Activated CD4-positive, alpha-beta T cell treated with anti-CD3 and anti-CD28 coated beads for 48 hours (primary cell): ENCODE measurements around the gene BAD.

Source experiments
- DNase-seq: peaks from one replicate; pipeline ENCODE4 v3.0.0-alpha.2; 2020

BAD gene

DNA sequence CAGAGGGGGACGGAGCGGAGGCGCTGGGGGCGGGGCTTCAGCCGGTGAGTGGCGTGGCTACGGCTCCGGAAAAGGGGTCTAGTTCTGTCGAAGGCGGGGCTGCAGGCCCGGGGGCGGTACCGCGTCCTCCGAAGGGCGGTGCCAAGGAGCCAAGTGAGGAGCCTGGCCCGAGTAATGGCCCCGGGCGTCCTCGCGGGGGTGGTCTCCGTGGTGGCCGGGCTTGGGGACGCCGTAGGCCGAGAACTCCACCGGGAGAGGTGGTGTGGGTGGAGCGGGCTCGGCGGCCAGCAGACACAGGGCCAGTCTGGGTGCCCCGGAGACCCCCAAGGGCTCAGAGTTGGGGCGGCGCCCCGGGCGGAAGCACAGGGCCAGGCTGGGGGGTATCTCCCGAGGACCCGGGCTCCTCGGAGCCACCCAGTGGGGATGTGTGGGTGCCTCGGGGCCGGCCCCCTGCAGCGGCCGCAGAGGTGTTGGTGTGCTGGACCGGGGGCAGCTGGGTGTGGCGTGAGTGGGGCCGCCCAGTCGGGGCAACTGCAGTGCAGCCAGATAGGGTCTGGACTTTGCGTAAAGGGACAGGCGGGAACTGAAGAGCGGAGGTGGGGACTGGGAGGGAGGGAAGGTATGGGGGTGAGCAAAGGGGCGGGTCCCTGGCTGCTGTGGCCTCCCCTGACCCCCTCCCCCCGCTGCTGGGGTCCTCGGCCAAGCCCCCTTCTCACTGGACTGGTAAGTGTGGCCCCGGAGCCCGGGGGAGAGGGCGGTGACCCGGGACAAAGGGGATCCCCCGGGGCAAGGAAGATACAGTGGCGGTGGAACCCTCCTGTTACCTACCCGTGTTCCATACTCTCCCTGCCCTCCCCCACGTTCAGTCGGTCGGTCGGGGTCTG lies 42.7 kb downstream of the BAD start:
- peak; percentile 43 for DNase-seq

DNA sequence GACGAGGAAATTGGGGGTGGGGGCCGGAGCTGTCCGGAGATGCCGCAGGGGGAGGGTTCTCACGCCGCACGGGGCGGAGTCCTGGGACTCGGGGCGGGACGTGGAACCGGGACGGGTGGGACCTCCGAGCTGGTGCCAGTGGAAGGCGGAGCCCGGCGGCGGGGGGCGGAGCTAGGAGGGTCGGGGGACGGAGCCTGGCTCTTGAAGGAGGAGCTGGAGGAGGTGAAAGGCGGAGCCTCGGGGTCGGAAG lies 43.3 kb downstream of the BAD start:
- DNase-seq = peak; percentile 100

DNA sequence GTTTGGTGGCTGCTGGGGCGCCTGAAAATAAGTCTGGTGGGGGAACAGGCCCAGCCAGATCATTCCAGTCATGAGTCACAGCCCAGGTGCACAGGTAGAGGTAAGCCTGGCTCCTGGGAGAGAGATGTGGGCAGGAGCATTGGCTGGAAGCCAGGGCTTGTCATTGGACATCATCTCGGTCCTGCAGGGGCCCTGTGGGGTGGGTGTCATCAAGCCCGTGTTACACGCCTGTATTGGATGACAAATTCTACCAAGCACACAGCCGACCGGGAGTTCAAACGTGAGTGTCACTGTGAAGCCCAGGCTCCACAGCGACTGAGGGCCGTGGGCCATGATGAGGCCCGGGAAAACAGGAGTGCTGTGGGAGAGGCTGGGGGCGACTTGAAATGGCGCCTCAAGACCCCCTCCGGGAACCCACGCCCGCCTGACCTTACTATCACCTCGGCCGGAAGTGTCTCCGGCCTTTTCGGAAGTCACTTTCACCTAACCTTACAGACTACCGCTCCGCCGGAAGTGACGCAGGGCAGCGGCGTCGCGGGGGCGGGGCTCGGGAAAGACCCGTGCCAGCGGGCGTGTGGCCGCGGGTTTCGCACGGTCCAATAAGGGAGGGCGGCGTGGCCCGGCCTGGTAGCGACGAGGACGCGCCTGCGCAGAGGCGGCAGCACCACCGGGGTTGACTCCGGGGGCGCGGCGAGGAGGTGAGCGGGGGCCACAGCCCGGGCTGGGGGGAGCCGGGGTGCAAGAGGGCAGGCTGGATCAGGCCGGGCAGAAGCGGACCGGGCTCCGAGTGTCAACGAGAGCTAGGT lies 43.8 kb downstream of the BAD start, which contains the start of gene FKBP2:
TSS of gene FKBP2 (plus strand) at position 661 of the 806 bp plus-strand sequence. CDS start 1,293 bp downstream, outside the sequence.
- peak; percentile 98 for DNase-seq

DNA sequence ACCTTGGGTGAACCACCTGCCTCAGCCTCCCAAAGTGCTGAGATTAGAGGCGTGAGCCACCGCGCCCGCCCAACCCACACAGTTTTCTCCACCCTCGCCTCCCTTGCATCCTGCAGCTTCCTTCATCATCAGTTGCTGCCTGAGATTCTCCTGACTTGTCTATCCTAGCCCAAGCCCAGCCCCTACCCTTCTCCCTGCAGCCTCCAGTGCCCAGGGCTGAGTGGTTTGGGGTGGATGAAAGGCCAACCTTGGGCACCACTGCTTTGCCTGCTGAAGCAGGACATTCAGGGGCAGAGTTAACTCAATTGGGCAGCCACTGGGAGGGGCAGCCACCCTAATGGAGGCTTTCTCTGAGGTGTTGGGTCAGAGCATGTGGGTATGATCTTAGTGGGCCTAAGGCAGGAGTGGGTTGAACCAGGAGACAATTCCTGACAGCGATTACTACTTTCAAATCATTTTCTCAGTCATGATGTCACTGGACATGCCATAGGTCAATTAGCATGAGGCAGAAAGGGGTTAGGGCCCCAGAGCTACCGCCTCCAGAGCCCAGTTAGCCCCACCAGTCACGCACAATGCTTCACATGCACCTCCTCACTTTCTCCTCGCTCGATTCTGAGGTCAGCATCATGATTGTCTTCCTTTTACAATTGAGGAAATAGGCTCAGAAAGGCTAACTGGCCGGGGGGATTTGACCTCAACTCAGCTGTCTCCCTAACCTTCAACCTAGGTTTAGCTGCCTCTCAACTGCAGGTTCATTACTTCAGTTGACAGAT lies 44.6 kb downstream of the BAD start:
- DNase-seq = peak; percentile 25

DNA sequence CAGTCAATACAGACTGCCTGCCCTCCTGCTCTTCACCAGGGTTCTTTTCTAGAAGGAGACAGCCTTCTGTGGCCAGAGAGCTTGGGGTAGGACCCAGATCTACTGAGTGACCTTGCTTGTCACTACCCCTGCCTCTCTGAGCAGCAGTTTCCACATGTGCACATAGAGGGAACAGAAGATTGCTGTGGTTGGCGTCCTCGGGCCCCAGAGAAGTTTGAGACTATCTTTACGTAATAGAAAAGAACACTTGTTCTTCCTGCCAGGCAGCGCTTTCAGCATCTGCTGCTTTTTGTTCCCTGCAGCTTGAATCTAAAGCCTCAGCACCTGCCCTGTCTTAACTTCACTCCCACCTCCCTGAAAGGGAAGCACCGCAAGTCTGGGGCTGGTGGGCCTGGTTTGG lies 45.5 kb downstream of the BAD start:
- no peak for DNase-seq

GRCh38 chr11:64238076-64238475 lies 46.4 kb downstream of the BAD start:
- no peak for DNase-seq

DNA sequence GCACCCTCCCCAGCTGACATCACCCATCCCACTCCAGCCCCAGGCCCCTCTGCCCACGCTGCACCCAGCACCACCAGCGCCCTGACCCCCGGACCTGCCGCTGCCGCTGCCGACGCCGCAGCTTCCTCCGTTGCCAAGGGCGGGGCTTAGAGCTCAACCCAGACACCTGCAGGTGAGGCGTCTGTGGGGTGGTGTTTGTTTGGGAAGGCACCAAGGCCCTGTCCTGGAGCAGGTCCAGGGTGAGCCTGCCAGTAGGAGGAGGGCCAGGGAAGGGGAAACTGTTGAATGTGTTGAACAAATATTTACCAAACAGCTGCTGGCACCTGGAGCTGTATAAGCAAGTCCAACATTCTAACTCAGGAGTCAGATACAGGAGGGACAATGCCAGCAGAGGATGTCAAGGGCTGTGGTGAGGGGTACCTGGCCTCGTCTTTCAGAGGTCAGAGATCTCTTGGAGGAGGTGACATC lies 46.9 kb downstream of the BAD start:
- no peak for DNase-seq

DNA sequence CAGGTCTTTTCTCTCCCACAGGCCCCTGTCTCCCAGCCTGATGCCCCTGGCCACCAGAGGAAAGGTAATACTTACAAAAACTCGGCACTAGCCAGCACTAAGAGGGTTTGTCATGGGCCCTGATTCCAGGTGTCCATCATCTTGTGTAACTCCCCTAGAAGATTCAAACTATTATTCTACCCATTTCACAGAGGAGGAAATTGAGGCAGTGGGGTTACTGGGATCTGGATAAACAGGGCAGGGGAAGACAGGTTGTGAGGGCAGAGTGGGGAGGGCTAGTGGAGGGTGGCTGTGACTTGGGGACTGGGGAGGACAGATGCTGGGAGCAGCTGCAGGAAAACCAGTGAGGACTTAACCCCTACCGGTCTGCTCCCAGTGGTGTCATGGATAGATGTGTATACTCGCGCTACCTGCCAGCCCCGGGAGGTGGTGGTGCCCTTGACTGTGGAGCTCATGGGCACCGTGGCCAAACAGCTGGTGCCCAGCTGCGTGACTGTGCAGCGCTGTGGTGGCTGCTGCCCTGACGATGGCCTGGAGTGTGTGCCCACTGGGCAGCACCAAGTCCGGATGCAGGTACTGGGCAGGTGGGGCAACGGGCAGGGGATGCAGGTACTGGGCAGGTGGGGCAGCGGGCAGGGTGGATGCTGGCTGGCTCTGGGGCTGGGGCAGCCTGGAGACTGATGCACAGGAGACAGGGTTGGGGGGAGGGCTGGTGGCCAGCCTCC lies 48.9 kb downstream of the BAD start:
- no peak for DNase-seq

DNA sequence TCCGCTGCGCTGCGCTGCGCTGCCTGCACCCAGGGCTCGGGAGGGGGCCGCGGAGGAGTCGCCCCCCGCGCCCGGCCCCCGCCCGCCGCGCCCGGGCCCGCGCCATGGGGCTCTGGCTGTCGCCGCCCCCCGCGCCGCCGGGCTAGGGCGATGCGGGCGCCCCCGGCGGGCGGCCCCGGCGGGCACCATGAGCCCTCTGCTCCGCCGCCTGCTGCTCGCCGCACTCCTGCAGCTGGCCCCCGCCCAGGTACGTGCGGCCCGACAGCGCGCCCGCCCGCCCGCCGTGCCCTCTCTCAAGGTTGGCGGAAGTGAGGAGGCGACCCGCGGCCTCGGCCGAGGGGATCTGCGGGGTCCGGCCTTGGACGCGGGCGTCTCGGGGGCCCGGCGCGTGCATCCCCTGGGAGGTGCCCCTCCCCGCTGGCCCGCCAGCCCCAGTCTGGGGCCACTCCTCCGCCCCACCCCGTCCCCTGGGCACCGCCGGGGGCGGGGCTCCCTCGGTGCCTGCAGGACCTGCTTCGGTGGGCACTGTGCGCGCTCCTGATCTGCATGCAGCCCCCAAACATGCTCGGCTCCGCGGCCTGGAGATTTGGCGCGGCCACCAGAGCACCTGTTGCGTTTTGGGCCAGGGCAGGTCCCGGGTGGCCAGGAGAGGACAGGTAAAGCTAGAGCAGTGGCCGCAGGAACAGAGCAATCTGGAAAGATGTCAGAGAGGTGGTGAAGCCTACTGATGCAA lies 49.7 kb downstream of the BAD start:
- peak; percentile 59 for DNase-seq

- DNase-seq = peak; percentile 68
Observed at GRCh38 chr11:64233913-64234586, 50.4 kb downstream of the BAD start, which contains the start of gene VEGFB. VEGFB (plus strand) TSS chr11:64234584; CDS start chr11:64234834, 250 bp downstream.

DNA sequence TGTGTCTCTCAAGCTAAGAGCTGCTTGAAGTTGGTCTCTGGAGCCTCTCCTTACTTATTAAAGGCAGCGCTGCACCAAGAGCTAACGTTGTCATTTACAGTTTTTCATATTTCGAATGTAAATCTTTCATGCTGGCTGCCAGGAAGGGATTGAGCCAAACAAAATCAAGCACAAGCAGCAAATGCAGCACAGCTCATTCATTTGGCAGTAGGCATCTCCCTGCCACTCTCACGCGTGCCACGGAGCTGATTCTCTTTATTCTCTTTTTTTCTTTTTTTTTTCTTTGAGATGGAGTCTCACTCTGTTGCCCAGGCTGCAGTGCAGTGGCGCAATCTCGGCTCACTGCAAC lies 51.5 kb downstream of the BAD start:
- no peak for DNase-seq

DNA sequence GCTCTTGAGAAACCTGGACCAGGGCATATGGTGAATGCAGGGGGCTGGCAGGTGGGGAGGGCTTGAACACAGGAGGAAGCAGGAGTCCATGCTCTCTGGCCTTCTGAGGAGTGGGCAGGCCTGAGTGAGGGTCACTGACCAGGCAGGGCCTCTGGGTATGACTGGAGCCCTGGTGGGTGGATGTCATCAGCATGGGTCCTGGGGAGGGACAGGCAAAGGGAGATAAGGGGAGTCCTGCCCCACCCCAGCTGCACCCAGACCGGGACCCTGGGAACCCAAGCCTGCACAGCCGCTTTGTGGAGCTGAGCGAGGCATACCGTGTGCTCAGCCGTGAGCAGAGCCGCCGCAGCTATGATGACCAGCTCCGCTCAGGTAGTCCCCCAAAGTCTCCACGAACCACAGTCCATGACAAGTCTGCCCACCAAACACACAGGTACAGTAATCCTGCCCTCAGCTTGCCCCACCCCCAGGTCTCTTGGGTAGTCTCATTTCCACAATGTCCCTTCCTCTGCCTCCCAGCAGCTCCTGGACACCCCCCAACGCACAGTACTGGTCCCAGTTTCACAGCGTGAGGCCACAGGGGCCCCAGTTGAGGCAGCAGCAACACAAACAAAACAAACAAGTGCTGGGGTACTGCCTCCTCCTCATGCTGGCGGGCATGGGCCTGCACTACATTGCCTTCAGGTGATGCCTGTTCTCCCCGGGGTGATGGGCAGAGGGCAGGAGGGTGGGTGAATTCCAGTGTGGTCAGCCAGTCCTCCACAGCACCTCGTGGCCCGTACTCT lies 52.1 kb downstream of the BAD start:
- no peak for DNase-seq

DNA sequence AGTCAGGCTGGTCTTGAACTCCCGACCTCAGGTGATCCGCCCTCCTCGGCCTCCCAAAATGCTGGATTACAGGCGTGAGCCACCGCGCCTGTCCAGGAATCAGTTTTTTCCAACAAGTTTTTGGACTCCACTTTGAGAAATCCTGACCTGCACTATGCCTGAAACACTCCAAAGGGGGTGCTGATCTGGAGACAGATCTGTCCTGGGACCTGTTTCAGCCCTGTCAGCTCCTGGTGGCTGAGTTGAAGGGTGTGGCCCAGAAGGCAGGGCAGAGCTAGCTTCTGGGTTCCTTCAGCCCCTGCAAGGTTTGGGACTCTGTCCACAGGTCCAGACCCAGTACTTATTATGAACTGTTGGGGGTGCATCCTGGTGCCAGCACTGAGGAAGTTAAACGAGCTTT lies 52.9 kb downstream of the BAD start:
- no peak for DNase-seq

DNA sequence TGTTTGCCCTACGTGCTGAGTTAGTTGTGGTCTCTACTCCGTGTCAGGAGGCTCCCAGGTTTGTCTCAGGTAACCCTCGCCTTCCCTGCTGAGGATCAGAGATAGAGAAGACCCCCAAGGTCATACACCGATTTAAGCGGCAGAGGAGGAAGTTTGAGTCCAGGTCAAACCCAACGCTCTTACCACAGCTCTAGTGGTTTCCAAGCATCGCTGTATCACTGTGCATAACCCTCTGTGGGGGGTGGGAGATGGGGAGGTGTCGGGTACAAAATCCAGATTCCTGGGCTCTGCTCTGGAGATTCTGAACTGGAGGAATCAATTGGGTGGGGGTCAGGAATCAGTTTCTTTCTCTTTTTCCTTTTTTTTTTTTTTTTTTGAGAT lies 53.5 kb downstream of the BAD start:
- DNase-seq = no peak

DNA sequence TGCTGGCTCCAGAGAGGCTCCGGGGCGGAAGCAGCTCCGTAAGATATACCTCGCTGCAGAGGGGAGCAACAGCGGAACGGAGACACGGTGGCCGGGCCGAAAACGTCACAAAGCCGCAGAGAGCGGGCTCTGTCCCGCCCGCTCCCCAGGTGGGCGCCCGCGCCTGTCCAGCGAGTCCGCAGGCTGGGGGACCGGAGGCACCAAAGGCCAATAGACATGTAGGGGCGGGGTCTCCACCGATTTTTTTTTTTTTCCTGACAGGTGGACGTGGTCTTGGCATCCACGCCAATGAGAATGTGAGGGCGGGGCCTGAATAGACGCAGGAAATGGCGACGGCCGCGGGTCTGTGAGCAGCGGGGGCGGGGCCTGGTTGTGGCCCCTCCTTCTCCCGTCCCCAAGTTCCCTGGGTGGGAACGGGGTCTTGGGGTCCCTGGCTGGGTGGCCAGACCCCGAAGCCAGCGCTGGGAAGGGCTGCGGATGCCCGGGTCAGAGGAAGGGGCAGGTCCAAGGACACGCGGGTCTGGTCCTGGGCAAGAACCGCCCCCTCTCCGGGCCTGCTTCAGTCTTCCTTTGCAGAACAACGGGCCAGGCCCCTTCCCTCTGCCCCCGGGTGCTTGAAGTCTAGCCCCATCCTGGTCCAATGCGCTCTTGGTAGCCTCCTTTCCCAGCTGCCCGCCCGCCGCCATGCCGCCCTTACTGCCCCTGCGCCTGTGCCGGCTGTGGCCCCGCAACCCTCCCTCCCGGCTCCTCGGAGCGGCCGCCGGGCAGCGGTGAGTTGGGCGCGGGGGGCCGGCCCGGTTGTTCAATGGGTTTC lies 54.1 kb downstream of the BAD start, which contains the start of gene DNAJC4:
TSS of gene DNAJC4 (plus strand) at position 378 of the 814 bp plus-strand sequence. CDS start at position 685, 307 bp downstream.
- peak; percentile 92 for DNase-seq

DNA sequence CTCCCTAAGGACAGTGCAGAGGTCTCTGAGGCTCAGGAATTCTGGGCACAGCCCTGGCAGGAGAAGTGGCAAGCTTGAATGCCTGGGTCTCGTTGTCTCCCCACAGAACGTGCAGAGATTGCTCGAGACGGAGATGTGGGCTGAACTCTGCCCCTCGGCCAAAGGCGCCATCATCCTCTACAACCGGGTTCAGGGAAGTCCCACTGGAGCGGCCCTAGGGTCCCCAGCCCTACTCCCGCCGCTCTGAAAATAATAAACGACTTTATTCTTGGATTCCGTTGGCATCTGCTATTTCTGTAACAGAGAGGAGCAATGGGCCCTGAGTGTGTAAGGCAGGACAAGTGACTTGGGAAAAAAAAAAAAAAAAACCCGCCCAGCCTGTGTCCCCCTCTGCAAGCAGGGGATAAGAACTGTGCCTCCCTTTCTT lies 54.7 kb downstream of the BAD start:
- no peak for DNase-seq

DNA sequence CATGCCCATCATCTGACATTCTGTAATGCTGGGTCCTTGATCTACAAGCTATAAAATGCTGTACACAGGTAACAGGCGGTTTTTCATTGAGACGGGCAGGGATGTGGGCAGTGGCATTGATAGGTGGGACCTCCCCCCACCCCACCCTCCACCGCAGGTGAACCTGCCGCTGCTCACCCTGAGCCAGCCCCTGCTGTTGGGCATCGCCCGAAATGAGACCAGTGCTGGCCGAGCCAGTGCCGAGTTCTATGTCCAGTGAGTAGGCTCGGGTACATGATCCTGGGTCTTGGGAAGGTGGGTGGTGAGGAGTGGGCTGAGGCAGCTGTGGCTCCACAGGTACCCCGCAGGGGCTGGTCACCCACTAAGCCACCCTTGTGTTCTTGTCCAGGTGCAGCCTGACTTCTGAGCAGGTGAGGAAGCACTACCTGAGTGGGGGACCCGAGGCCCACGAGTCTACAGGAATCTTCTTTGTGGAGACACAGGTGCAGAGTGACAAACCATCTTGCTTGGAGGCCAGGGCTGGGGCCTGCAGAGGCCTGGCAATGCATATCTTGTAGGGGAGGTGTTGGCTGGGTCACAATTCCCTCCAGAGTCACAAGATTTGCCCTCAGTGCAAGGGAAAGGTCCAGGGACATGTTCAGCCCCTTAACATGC lies 55.2 kb downstream of the BAD start:
- no peak for DNase-seq

- DNase-seq = no peak
Observed at GRCh38 chr11:64227405-64227956, 57.0 kb downstream of the BAD start.
